Stimulated activated naive CD8-positive, alpha-beta T cell treated with anti-CD3 and anti-CD28 coated beads, Interleukin-15, amount 100 ng/mL, for 72 hours (primary cell): ENCODE data around the gene FBXW12.

Source experiments
- ATAC-seq: fragments of 150-1000 bp; cut with Tn5 transposase; 2 replicates; pipeline ENCODE4 v1.10.0; 2021; ENCODE audit warnings: mild to moderate bottlenecking, moderate library complexity
- DNase-seq, 2 donors: peaks; one replicate each; pipeline ENCODE4 v3.0.0; 2021 to 2022
- H3K27ac Mint-ChIP-seq, 2 donors: one replicate each; pipeline ENCODE4 v1.8.0; 2022; ENCODE audit warnings: mild to moderate bottlenecking in 2 of 2, mixed read lengths in 2 of 2, moderate library complexity in 2 of 2
- H3K27me3 Mint-ChIP-seq: one replicate; pipeline ENCODE4 v1.8.0; 2022; ENCODE audit warnings: mixed read lengths
- H3K4me1 Mint-ChIP-seq: one replicate; pipeline ENCODE4 v1.8.0; 2022; ENCODE audit warnings: mild to moderate bottlenecking, mixed read lengths
- H3K4me3 Mint-ChIP-seq, 2 donors: one replicate each; pipeline ENCODE4 v1.8.0; 2022; ENCODE audit warnings: mild to moderate bottlenecking in 2 of 2, mixed read lengths in 2 of 2, moderate library complexity in 1 of 2
- H3K9me3 Mint-ChIP-seq, 2 donors: one replicate each; pipeline ENCODE4 v1.8.0; 2022; ENCODE audit warnings: mixed read lengths in 2 of 2

FBXW12 gene

DNA sequence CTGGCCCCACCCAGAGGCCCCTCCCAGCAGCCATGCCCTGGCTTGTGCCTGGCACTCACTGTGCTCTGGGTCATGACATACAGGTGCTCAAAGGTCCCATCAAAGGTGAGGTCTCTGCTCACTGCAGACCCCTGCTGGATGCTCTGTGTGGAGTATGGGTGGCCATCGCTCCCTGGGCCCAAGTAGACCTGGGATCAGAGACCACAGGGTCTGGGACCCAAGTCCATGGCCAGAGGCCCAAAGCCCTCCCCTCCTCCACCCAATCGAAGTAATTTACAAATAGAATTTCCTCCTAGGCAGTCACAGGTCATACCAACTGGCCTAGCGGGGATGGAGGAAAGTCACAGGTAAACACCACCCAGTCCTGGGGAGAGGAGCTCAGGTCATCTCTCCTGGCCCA is 50.3 kb downstream of the FBXW12 start:
- H3K27ac Mint-ChIP-seq, result no peak overlapping the region
- no peaks in the 10 kb centered on the region for H3K9me3 Mint-ChIP-seq
- ATAC-seq, result peak; percentile 41
- no peaks in the 10 kb centered on the region for H3K4me1 Mint-ChIP-seq
- H3K27me3 Mint-ChIP-seq, result peaks cover 1% of the 10 kb centered on the region
- no peak overlapping the region for H3K4me3 Mint-ChIP-seq
- DNase-seq, result no peak

- DNase-seq, result no peak
- Mint-ChIP-seq H3K4me1 (no peaks in the 10 kb centered on the region), H3K9me3 (no peaks in the 10 kb centered on the region), H3K27me3 (peaks cover 5% of the 10 kb centered on the region), H3K27ac (peak overlapping the region in 1 of 2 donors; percentile 20), H3K4me3 (no peak overlapping the region)
- no peak for ATAC-seq
These were observed 50.7 kb downstream of the FBXW12 start for GRCh38 chr3:48422681-48423080.

DNA sequence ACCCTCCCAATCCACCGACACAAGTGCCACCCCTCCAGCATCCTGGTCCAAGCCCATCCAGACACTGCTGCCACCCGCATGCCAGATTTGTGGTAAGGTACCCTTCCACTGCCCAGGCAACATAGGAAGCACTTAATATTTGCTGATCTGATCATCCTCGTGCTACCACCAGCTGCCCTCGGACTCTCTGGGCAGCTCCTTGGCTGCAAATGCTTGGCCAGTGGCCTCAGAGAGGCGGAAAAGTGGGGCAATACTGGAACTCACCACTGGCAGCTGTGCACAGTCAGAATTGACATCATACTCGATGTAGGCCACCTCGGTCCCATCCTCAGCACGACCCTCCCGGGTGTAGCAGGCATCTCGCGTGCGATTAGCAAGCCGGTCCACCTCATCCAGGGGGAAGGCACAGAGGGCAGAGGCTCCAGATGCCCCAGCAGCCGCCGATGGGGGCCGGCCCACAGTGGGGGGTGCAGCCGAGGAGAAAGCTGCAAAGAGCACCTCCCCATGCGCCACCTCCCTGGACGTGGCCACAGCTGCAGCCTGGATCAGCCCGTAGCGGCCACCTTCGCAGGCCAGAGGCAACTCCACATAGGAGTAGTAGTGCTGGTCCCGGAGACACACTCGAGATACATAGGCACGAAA is 51.3 kb downstream of the FBXW12 start:
- no peak overlapping the region for H3K27ac Mint-ChIP-seq

GRCh38 chr3:48423883-48424695 is 52.1 kb downstream of the FBXW12 start:
- DNase-seq, result no peak
- Mint-ChIP-seq H3K27ac (peak overlapping the region in 1 of 2 donors; percentile 91), H3K4me1 (no peaks in the 10 kb centered on the region), H3K4me3 (no peak overlapping the region), H3K9me3 (no peaks in the 10 kb centered on the region), H3K27me3 (peaks cover 15% of the 10 kb centered on the region)
- ATAC-seq, result no peak

More for the DNA sequence above, 51.3 kb downstream of the FBXW12 start:
- Mint-ChIP-seq H3K4me3 (no peak overlapping the region), H3K27me3 (peaks cover 12% of the 10 kb centered on the region), H3K4me1 (no peaks in the 10 kb centered on the region), H3K9me3 (no peaks in the 10 kb centered on the region)
- ATAC-seq (no peak), DNase-seq (no peak)

GRCh38 chr3:48425281-48425812 is 53.3 kb downstream of the FBXW12 start:
- H3K4me3 Mint-ChIP-seq, result no peak overlapping the region
- ATAC-seq (no peak), DNase-seq (no peak)
- H3K27me3 Mint-ChIP-seq, result peaks cover 21% of the 10 kb centered on the region
- H3K9me3 Mint-ChIP-seq, result no peaks in the 10 kb centered on the region
- peaks cover 7% of the 10 kb centered on the region for H3K4me1 Mint-ChIP-seq
- no peak overlapping the region for H3K27ac Mint-ChIP-seq

GRCh38 chr3:48426401-48426909 is 54.4 kb downstream of the FBXW12 start:
- H3K4me3 Mint-ChIP-seq, result no peak overlapping the region
- peaks cover 16% of the 10 kb centered on the region for H3K4me1 Mint-ChIP-seq
- no peaks in the 10 kb centered on the region for H3K9me3 Mint-ChIP-seq
- ATAC-seq (no peak), DNase-seq (no peak)
- no peak overlapping the region for H3K27ac Mint-ChIP-seq
- H3K27me3 Mint-ChIP-seq, result peaks cover 27% of the 10 kb centered on the region

- Mint-ChIP-seq H3K9me3 (no peaks in the 10 kb centered on the region), H3K27me3 (peaks cover 27% of the 10 kb centered on the region), H3K4me3 (no peak overlapping the region), H3K4me1 (peaks cover 16% of the 10 kb centered on the region), H3K27ac (no peak overlapping the region)
- DNase-seq (no peak), ATAC-seq (no peak)
These were observed 55.1 kb downstream of the FBXW12 start for GRCh38 chr3:48426944-48427629.

- Mint-ChIP-seq H3K4me3 (no peak overlapping the region), H3K27me3 (peaks cover 27% of the 10 kb centered on the region), H3K9me3 (no peaks in the 10 kb centered on the region), H3K4me1 (peaks cover 16% of the 10 kb centered on the region), H3K27ac (no peak overlapping the region)
- ATAC-seq, result no peak
- DNase-seq, result no peak
These were observed 55.6 kb downstream of the FBXW12 start for GRCh38 chr3:48427630-48427962.

- H3K27ac Mint-ChIP-seq, result no peak overlapping the region
- peaks cover 16% of the 10 kb centered on the region for H3K4me1 Mint-ChIP-seq
- peak overlapping the region in 1 of 2 donors; percentile 5 for H3K4me3 Mint-ChIP-seq
- no peaks in the 10 kb centered on the region for H3K9me3 Mint-ChIP-seq
- ATAC-seq, result no peak
- peaks cover 27% of the 10 kb centered on the region for H3K27me3 Mint-ChIP-seq
- DNase-seq, result no peak
These were observed 56.1 kb downstream of the FBXW12 start for GRCh38 chr3:48428088-48428571.

GRCh38 chr3:48428572-48429316 is 56.7 kb downstream of the FBXW12 start:
- no peak for DNase-seq
- H3K9me3 Mint-ChIP-seq, result no peaks in the 10 kb centered on the region
- H3K27me3 Mint-ChIP-seq, result peaks cover 27% of the 10 kb centered on the region
- peaks cover 16% of the 10 kb centered on the region for H3K4me1 Mint-ChIP-seq
- H3K27ac Mint-ChIP-seq, result no peak overlapping the region
- ATAC-seq, result peak; percentile 67
- peak overlapping the region in 1 of 2 donors; percentile 5 for H3K4me3 Mint-ChIP-seq

GRCh38 chr3:48429317-48429959 is 57.4 kb downstream of the FBXW12 start:
- no peak overlapping the region for H3K27ac Mint-ChIP-seq
- H3K4me3 Mint-ChIP-seq, result peak overlapping the region; percentile 83 to 85
- peak; percentile 50 to 51 for DNase-seq

GRCh38 chr3:48429960-48430707 is 58.1 kb downstream of the FBXW12 start, which contains the start of gene PLXNB1:
Gene PLXNB1 (minus strand): TSS chr3:48430086. CDS start chr3:48424611, 5,475 bp downstream.
- Mint-ChIP-seq H3K4me1 (peaks cover 24% of the 10 kb centered on the region), H3K4me3 (peak within 1 kb of the TSS; percentile 83 to 85), H3K27ac (peak within 1 kb of the TSS; percentile 73 to 86), H3K9me3 (no peaks in the 10 kb centered on the region), H3K27me3 (peaks cover 27% of the 10 kb centered on the region)
- ATAC-seq (peak; percentile 40), DNase-seq (peak in 1 of 2 donors; percentile 23)

More at GRCh38 chr3:48429317-48429959, 57.4 kb downstream of the FBXW12 start:
- H3K4me1 Mint-ChIP-seq, result peaks cover 18% of the 10 kb centered on the region
- no peaks in the 10 kb centered on the region for H3K9me3 Mint-ChIP-seq
- ATAC-seq, result peak; percentile 72
- H3K27me3 Mint-ChIP-seq, result peaks cover 27% of the 10 kb centered on the region

DNA sequence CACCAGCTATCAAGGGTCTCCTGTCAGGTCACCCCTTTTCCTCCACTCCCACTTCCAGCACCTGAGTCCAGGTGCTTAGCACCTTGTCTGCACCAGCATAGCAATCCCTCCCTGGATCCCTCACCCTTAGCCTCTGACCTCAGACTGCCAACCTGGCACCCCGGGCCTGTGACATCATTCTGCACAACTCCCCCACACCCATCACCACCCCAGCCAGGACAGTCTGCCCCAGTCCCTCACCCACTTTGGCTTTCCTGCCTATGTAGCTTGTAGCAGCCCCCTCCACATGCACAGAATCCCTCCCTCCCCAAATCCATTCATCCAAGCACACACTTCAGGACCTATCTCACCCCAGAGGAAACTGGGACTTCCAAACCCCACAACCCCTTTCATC is 58.7 kb downstream of the FBXW12 start:
- H3K9me3 Mint-ChIP-seq, result no peaks in the 10 kb centered on the region
- peaks cover 24% of the 10 kb centered on the region for H3K4me1 Mint-ChIP-seq
- DNase-seq, result no peak
- peaks cover 27% of the 10 kb centered on the region for H3K27me3 Mint-ChIP-seq
- H3K4me3 Mint-ChIP-seq, result peak overlapping the region; percentile 83 to 85
- no peak for ATAC-seq
- no peak overlapping the region for H3K27ac Mint-ChIP-seq
